Bronchial epithelial cell (primary cell): Measurements from ENCODE around the gene CLCNKB. TPM values are rescaled to one million over a fixed set of nuclear protein-coding genes. Genes with fewer than 3 reads are reported as not detected.

Experiments
- DNase-seq: peaks from one replicate; pipeline ENCODE4 v3.0.0-alpha.2; 2010; ENCODE audit warnings: low read depth
- FAIRE-seq: peaks from 2 replicates; lab custom pipeline; 2011; peaks lifted over from hg19 to GRCh38; lab: Jason Lieb, UNC
- H3K27me3 ChIP-seq: 2 replicates; pipeline ENCODE4 v1.5.1; 2011; ENCODE audit warnings: low read length; ENCODE audit not compliant: control insufficient read depth, insufficient read depth
- H3K36me3 ChIP-seq: 2 replicates; pipeline ENCODE4 v1.5.1; 2011; ENCODE audit warnings: low read length; ENCODE audit not compliant: control insufficient read depth, insufficient read depth
- H3K4me3 ChIP-seq: 2 replicates; pipeline ENCODE4 v1.5.1; 2011; ENCODE audit warnings: mild to moderate bottlenecking, low read depth, low read length, control low read depth
- CTCF ChIP-seq: IDR thresholded peaks from 2 replicates; pipeline ENCODE4 v1.5.1; 2011; ENCODE audit warnings: mild to moderate bottlenecking, moderate library complexity, low read length, control low read depth, inconsistent platforms; ENCODE audit not compliant: insufficient read depth, severe bottlenecking
- total RNA-seq: library from RNA; depleted of rRNA; stranded (reverse); fragments of >200 nt; gene quantifications from 2 replicates; pipeline ENCODE4 v1.2.1, GENCODE V29; 2014

CLCNKB gene
- total RNA-seq, 1 donor from 2014 or later, result under 0.01 TPM

- TF ChIP-seq CTCF, result no peak
- DNase-seq, result peak; percentile 44
- Histone ChIP-seq H3K27me3 (no peaks in the 10 kb centered on the region), H3K36me3 (no peaks in the 10 kb centered on the region), H3K4me3 (peak overlapping the region; percentile 36)
- no peak for FAIRE-seq
Observed at GRCh38 chr1:16013220-16013907, 30.2 kb upstream of the CLCNKB start.

DNA sequence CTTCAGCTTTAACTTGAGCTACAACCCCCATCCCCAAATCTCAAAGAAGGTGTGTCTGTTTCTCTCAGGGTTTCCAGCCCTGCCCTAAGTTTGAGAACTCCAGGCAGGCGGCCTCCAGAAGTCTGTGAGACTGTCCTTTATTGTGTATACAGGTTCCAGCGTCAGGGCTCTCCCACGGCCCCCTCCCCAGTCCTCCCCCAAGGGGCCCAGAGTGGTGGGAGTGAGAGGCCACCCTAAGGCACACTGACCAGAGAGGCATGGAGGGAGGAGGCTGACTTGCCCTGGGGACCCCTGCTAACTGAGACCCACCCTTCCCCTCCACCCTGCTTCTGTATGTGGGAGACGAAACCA lies 29.7 kb upstream of the CLCNKB start:
- DNase-seq (no peak), FAIRE-seq (no peak)
- H3K27me3 ChIP-seq, result no peaks in the 10 kb centered on the region
- H3K4me3 ChIP-seq, result no peak overlapping the region
- no peaks in the 10 kb centered on the region for H3K36me3 ChIP-seq
- TF ChIP-seq CTCF, result no peak

DNA sequence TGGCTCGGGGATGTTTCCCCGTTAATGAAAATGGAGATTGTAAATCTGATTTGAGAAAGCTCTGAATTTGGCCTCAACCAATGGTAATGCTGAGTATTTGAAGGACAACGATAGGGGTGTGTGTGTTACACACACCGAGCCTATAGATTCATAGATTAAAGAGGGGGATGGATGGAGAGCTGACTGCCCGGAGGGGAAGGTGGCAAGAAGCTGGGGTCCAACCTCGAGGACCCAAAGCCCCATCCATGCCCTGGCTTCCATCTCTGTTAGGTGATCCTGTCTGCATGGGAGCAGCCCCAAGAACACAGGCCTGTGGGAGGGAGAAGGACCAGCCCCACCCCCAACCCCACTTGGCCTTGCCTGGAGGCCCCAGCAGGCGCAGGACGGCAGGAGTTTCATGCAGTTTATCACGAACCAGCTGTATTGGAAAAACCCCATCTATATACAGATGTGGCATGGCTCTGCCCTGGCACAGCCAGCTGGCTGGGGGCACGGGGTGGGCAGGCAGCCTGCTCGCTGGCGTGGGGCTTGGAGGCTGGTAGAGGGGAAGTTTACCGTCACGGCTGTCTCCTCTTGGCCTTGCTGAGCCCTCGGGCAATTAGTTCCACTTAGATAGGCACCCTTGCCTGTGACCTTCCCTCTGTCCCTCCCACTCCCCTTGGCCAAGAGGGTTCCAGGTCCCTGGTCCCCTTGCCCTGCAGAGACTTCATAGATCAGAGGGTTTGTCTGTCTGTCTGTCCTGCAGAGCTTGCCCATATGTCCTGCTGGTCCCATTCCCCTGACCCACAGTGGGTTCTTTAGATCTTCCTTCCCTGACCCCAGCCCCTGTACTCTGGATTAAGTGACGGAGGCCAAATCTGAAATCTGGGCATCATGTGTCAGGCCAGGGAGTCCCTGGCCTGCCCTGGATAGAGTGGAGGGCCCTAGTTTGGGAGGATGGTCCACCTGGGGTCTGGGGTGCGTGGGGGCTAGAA lies 28.8 kb upstream of the CLCNKB start:
- Histone ChIP-seq H3K36me3 (no peaks in the 10 kb centered on the region), H3K4me3 (no peak overlapping the region), H3K27me3 (peaks cover 2% of the 10 kb centered on the region)
- TF ChIP-seq CTCF, result no peak
- no peak for DNase-seq
- FAIRE-seq, result no peak

DNA sequence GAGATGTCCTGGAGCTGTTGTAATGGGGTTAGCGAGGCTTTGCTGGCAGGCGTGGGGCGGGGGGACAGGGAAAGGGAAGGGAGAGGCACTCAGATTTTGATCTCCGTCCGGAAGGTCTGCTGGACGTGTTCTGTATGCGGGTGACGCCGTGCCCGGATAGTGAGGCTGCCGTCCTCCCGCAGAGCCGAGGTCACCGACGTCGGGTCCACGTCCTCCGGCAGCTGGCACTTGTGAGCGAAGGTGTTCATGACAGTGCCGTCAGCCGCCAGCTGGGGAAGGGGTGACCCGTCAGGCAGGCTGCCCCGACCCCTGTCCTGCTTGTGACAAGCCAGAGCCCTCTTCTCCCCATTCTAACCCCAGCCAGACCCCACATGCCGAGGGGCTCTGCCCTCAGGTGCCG lies 28.1 kb upstream of the CLCNKB start:
- no peak for TF ChIP-seq CTCF
- no peak for FAIRE-seq

DNA sequence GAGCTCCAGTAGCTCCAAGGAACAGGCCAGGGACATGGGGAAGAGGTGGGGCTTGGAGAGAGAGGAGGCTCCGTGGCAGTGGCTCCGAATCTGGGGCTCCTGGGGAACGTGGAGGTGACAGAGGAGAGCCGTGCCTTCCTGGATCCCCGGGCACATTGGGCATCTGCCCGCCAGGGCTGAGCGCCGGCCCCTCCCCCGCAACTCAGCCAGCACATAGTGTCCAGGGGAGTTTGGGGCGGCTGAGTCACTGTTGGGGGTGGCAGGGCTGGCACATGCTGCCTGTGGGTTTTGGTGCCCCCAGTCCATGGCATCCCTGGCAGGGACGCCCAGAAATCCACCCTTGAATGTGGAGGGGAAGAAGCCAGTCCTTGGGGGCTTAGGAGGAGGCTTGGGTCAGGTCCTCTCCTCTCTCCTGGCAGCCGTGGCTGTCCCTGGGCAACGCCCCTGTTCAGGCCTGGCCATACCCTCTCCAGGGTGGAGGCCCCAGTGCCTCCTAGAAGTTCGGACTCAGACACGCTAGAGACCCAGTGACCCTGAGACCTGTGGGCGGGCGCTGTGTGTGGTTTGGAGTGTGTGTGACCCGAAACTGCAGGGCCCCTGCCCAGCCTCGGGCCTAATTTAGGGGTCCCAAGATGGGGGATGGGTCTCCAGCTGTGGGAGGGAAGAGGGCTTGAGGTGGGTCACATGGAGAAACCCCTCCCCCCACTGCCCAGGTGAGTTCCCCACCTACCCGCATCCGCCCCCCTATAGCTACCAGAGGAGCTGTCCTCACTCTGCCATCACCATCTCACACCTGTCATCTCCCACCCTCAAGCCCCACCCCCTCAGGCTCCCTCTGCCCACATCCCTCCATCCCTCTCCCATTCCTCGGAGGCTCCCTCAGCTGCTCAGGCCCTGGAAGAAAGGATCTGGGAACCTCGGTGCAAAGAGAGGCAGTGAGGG lies 27.4 kb upstream of the CLCNKB start:
- DNase-seq, result no peak
- no peak for TF ChIP-seq CTCF
- Histone ChIP-seq H3K4me3 (no peak overlapping the region), H3K36me3 (no peaks in the 10 kb centered on the region), H3K27me3 (peaks cover 2% of the 10 kb centered on the region)
- FAIRE-seq, result no peak

More for the DNA sequence above, 28.1 kb upstream of the CLCNKB start:
- H3K27me3 ChIP-seq, result peaks cover 2% of the 10 kb centered on the region
- H3K4me3 ChIP-seq, result no peak overlapping the region
- no peak for DNase-seq
- H3K36me3 ChIP-seq, result no peaks in the 10 kb centered on the region
